HG03175 (cell line): ENCODE measurements around the gene ANKDD1B.

Experiments
- ATAC-seq: cut with Tn5 transposase; IDR thresholded peaks from one replicate; pipeline ENCODE4 v1.9.1; 2021; ENCODE audit warnings: mild to moderate bottlenecking, moderate library complexity; ENCODE audit not compliant: unreplicated experiment

Gene ANKDD1B

DNA sequence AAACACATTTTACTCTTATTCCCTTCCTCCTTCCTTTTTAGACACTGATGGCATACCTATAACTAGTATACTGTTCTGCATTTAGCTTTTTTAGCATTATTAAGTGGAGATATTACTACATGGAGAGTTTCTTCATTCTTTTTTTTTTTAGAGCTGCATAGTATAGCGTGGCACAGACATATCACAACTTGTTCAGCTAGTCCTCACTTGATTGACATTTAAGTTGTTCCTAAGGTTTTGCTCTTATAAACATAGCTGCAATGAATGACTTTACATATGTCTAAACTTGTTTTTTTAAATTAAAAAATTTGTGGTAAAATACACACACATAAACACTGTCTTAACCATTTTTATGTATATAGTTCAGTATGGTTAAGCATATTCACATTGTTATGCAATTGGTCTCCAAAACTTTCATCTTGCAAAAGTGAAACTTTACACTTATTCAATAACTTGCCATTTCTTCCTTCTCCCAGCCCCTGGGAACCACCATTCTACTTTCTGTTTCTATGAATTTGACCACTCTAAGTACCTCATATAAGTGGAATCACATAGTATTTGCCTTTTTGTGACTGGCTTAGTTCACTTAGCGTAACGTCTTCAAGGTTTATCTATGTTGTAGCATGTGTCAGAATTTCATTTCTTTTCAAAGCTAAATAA, 48.7 kb downstream of the ANKDD1B start:
- no peak for ATAC-seq

- ATAC-seq = no peak
These were observed 49.6 kb downstream of the ANKDD1B start for GRCh38 chr5:75660678-75661465.

DNA sequence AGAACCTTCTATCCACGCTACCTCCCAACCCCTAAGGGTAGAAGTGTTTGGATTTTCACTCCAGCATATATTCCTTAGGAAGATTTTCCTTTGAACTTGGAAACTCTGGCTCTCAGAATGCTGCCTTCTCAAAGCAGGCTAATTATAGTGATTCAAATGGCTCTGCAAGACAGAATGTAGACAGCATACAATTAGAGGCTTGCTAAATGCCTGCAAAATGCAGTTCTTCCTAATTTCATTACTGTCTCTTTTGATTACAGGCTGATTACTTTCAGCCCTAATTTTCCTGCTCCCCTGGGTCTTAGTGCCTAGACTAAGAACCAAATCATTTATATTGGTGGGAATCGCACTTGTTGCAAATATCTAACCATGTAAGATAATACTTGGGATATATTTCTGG, 50.8 kb downstream of the ANKDD1B start:
- no peak for ATAC-seq

DNA sequence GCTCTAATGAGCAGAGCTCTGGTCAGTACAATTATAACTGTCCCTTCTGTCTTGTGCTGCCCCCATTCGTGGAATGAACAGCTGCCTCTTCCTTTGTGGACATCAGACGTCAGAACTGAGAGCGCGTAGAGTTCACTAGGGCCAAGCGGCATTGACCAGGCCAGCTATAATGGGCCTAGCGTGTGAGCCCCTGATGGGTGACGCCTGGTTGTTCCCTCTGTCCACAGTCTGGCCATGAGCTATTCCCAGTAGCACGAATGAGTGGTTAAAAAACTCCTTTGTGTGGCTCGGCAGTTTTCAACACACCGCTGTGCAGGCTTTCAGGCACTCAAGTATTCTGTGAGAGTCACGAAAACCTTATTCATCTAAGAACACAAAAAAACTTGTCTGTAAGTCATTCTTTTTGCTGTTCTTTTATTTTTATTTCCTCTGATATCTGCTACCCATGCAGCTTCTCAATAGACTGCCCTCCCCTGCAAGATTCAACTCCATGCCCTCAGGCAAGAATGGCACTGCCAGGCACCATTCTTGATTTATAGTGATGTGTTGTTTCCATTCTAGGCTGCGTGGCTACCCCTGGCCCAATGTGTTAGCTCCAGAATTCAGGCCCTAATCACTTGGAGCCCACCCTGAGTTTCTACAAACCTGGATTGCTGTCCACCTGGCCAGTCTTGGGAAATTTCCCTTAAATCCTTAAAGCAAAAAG, 52.5 kb downstream of the ANKDD1B start:
- ATAC-seq = no peak

- ATAC-seq = no peak
These were observed 53.7 kb downstream of the ANKDD1B start for GRCh38 chr5:75664979-75665378.

DNA sequence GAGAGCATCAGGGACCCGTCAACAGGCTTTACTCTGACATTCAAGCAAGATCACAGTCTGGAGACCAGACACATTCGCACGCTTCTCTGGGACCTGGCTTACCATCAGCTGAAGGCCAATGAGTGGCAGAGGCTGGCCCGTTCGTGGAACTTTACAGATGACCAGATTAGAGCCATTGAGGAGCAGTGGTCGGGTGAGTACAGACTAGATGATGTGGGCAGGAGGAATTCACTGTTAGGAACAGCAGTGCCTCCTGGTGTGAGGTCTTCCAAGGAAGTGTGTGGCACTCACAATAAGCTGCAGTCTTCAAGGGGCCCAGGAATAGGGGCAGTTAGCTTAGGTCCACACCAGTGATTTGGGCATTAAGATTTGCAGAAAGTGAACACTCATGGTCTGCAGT, 55.5 kb downstream of the ANKDD1B start:
- ATAC-seq = no peak

- no peak for ATAC-seq
These were observed 56.3 kb downstream of the ANKDD1B start for GRCh38 chr5:75667586-75667985.

GRCh38 chr5:75668445-75668844, 57.2 kb downstream of the ANKDD1B start:
- no peak for ATAC-seq

DNA sequence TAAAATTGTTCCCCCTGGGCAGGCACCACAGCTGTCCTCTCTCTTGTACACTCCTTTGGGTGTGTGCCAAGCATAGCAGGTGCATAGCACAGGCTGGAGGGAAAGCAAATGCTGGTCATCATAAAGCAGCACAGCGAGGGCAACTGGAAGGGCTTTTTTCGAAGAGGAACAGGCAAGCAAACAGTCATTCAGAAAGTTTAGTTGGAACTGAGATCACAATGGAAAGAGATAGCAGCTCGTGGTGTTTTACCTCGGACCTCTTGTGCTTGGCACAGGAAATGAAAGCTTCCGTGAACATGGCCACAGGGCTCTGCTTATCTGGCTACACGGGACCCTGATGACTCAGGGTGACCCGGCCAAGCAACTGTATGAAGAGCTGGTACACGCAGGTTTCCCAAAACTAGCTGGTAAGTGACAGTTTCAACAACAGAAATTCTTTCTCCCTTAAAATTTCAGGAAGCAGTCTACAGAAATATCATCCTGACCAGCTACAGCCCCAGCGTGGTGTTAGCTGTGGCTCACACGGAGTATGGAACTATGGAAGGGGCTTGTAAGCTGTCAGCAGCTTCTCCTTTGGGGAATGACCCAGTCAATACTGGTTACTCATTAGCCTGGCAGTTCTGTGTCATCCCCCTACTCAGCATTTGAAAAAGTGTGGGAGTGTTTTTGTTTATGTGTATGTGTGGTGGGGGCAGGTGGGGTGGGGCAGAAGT, 57.9 kb downstream of the ANKDD1B start:
- ATAC-seq = peak; percentile 95

- ATAC-seq = no peak
These were observed 59.3 kb downstream of the ANKDD1B start for GRCh38 chr5:75670577-75670976.

- ATAC-seq = no peak
These were observed 60.3 kb downstream of the ANKDD1B start for GRCh38 chr5:75671506-75671905.

DNA sequence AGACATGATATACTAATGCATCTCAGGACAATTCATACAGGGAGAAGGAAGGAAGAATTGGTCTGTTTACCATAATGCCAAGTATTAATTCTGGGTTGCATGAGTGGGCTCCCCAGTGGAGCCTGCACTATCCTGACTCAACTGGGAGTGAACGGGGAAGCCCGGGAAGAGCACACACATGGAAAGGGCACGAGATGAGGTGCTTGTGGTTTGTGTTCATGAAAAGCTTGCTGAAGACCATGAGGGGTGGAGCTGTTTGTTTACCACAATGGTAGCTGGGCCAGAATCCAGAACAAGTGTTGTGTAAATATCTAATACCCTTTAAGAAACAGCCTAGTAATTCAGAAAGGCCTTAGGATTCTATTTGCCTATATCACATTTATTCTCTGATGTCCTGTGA, 61.4 kb downstream of the ANKDD1B start:
- ATAC-seq = no peak

GRCh38 chr5:75675783-75676182, 64.5 kb downstream of the ANKDD1B start:
- ATAC-seq = no peak

DNA sequence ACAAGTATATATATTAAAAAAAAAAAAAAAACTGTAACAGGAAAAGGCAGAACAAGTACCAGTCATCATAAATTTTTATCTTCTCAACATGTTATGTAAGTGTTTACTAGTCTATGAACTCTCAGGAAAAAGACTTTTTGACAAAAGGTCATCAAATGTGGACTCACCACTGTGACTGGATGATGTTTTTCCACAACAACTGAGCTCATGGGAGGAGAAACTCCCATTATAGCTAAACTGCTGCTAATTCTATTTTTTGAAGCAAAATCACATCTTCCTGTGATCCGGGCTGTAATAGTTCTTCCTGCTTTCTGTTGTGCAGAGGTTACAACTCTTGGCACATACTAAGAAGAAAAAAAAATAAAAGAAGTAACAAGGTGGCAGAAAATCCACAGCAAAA, 66.4 kb downstream of the ANKDD1B start:
- ATAC-seq = no peak

GRCh38 chr5:75678155-75678554, 66.9 kb downstream of the ANKDD1B start:
- ATAC-seq = no peak

GRCh38 chr5:75681125-75681830, 70.0 kb downstream of the ANKDD1B start:
- no peak for ATAC-seq

- no peak for ATAC-seq
These were observed 73.9 kb downstream of the ANKDD1B start for GRCh38 chr5:75685141-75685540.

- no peak for ATAC-seq
These were observed 75.2 kb downstream of the ANKDD1B start for GRCh38 chr5:75686480-75686879.

DNA sequence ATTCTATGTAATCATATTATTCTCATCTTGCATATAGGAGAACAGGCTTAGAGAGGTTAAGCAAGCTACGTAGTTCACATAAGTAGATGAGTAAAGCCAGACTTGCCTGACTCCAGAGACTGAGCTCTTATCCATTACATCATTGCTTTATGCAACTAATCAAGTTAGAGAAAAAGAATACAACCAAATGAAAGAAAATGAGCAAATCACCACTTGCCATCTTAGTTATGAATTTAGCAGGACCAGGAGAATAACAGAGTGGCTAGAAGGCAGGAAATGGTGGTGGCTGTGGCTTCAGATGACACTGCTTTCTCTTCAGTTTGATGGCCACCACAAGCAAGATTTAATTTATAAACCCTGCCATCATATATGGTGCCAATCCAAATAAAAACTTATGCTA, 79.4 kb downstream of the ANKDD1B start:
- no peak for ATAC-seq

DNA sequence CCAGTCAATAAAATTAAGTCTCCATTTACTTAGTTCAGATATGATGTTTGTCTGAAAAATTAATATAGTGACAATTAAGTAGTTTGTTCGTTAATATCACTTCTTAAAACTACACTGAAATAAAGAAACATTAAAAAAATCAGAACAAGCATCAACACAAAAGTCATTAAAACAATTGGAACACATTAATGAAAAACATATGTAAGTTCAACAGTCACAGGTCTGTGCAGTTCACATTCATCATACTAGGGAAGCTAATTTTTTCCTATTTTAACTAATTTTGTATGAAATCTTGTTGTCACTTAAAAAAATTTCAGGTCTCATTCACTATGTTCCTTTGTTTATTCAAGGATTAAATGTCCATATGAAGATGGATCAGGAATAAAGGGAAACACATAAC, 83.5 kb downstream of the ANKDD1B start:
- ATAC-seq = no peak
